IMR-90 (cell line): ENCODE measurements around the gene SRD5A3. TPM values are rescaled to one million over a fixed set of nuclear protein-coding genes. Genes with fewer than 3 reads are reported as not detected.

Experiments used
- ATAC-seq: fragments of 200-7000 bp; cut with Tn5 transposase; 2 replicates; pipeline ENCODE4 v1.9.1; 2020; ENCODE audit warnings: low read depth, mild to moderate bottlenecking, moderate library complexity
- BruUV-seq: library from RNA; stranded (reverse); fragments of 400-500 nt; replicated peaks from 2 replicates; lab custom pipeline; 2021; lab: Mats Ljungman, UMichigan
- CTCF ChIA-PET: fragments of 300-600 bp; formaldehyde crosslinking; extraction: SDS; loops from one replicate; lab custom pipeline; 2021; ENCODE audit warnings: antibody characterized with exemption; lab: Yijun Ruan, JAX
- POLR2A ChIA-PET: fragments of 300-600 bp; sonication (Branson Sonifier 250); formaldehyde crosslinking; loops from one replicate; lab custom pipeline; 2022; ENCODE audit warnings: antibody characterized with exemption; ENCODE audit not compliant: unreplicated experiment; lab: Charles Lee
- DNase-seq: peaks from one replicate; pipeline ENCODE4 v3.0.0; 2013
- H2AFZ ChIP-seq: replicated peaks from 2 replicates; pipeline ENCODE3; 2013; ENCODE audit warnings: low read length, mild to moderate bottlenecking; ENCODE audit not compliant: poor library complexity
- H2AK5ac ChIP-seq: 2 replicates; pipeline ENCODE4 v1.6.1; 2013; ENCODE audit warnings: low read depth, low read length, inconsistent platforms
- H2AK9ac ChIP-seq: replicated peaks from 2 replicates; pipeline ENCODE3; 2013; ENCODE audit warnings: mild to moderate bottlenecking, low read depth, low read length, moderate library complexity; ENCODE audit not compliant: poor library complexity
- H2BK120ac ChIP-seq: 2 replicates; pipeline ENCODE4 v1.6.1; 2013; ENCODE audit warnings: low read depth, low read length, inconsistent platforms
- H2BK15ac ChIP-seq: 3 replicates; pipeline ENCODE4 v1.6.1; 2013; ENCODE audit warnings: low read depth, low read length, inconsistent platforms
- H2BK20ac ChIP-seq: 2 replicates; pipeline ENCODE4 v1.6.1; 2013; ENCODE audit warnings: low read depth, mild to moderate bottlenecking, inconsistent platforms, low read length, moderate library complexity
- H2BK5ac ChIP-seq: 2 replicates; pipeline ENCODE4 v1.6.1; 2013; ENCODE audit warnings: mild to moderate bottlenecking, low read depth, low read length, inconsistent platforms; ENCODE audit not compliant: poor library complexity, severe bottlenecking
- H3K14ac ChIP-seq: replicated peaks from 2 replicates; pipeline ENCODE4 v1.6.1; 2013; ENCODE audit warnings: low read depth, low read length, inconsistent platforms
- H3K18ac ChIP-seq: 2 replicates; pipeline ENCODE4 v1.6.1; 2013; ENCODE audit warnings: low read depth, low read length, control low read depth
- H3K23ac ChIP-seq: 2 replicates; pipeline ENCODE4 v1.6.1; 2013; ENCODE audit warnings: low read depth, low read length, inconsistent platforms
- H3K27ac ChIP-seq: 2 replicates; pipeline ENCODE4 v1.5.1; 2013; ENCODE audit warnings: mild to moderate bottlenecking, control low read depth, low read length; ENCODE audit not compliant: insufficient read depth
- H3K27me3 ChIP-seq: 2 replicates; pipeline ENCODE4 v1.6.1; 2013; ENCODE audit warnings: low read length; ENCODE audit not compliant: control insufficient read depth, insufficient read depth
- H3K36me3 ChIP-seq: 2 replicates; pipeline ENCODE4 v1.6.1; 2013; ENCODE audit warnings: low read length, mixed read lengths; ENCODE audit not compliant: control insufficient read depth, insufficient read depth
- H3K4ac ChIP-seq: 2 replicates; pipeline ENCODE4 v1.6.1; 2013; ENCODE audit warnings: low read depth, low read length, inconsistent platforms
- H3K4me1 ChIP-seq: 2 replicates; pipeline ENCODE4 v1.6.1; 2013; ENCODE audit warnings: low read length, mixed read lengths; ENCODE audit not compliant: control insufficient read depth, insufficient read depth
- H3K4me2 ChIP-seq: 2 replicates; pipeline ENCODE4 v1.6.1; 2013; ENCODE audit warnings: low read depth, mild to moderate bottlenecking, control low read depth, low read length, moderate library complexity
- H3K4me3 ChIP-seq: 2 replicates; pipeline ENCODE4 v1.5.1; 2013; ENCODE audit warnings: low read depth, mild to moderate bottlenecking, control low read depth, low read length, moderate library complexity; ENCODE audit not compliant: insufficient read depth
- H3K56ac ChIP-seq: 2 replicates; pipeline ENCODE4 v1.6.1; 2013; ENCODE audit warnings: low read length, inconsistent platforms; ENCODE audit not compliant: insufficient read depth; ENCODE audit errors: extremely low read depth
- H3K79me1 ChIP-seq, 2 experiments: 2 replicates each; pipeline ENCODE4 v1.6.1; 2013; ENCODE audit warnings: low read length in 2 of 2, inconsistent platforms in 1 of 2, low read depth in 1 of 2
- H3K9ac ChIP-seq: 2 replicates; pipeline ENCODE4 v1.6.1; 2013; ENCODE audit warnings: low read depth, low read length, control low read depth
- H3K9me1 ChIP-seq: 2 replicates; pipeline ENCODE4 v1.6.1; 2013; ENCODE audit warnings: low read length, inconsistent platforms; ENCODE audit not compliant: insufficient read depth
- H3K9me3 ChIP-seq: 2 replicates; pipeline ENCODE4 v1.6.1; 2013; ENCODE audit warnings: low read length; ENCODE audit not compliant: control insufficient read depth, insufficient read depth
- H4K20me1 ChIP-seq: 2 replicates; pipeline ENCODE4 v1.6.1; 2013; ENCODE audit warnings: low read length, inconsistent platforms; ENCODE audit not compliant: insufficient read depth
- H4K5ac ChIP-seq: 2 replicates; pipeline ENCODE4 v1.6.1; 2013; ENCODE audit warnings: mild to moderate bottlenecking, low read depth, low read length, control low read depth
- H4K8ac ChIP-seq, 2 experiments: 2 replicates each; pipeline ENCODE4 v1.6.1; 2013; ENCODE audit warnings: low read depth in 2 of 2, low read length in 2 of 2, control low read depth in 1 of 2, inconsistent platforms in 1 of 2
- H4K91ac ChIP-seq: 2 replicates; pipeline ENCODE4 v1.6.1; 2013; ENCODE audit warnings: low read depth, low read length, inconsistent platforms; ENCODE audit not compliant: insufficient read depth
- BHLHE40 ChIP-seq: fragments of 150-350 bp; IDR thresholded peaks from 2 replicates; pipeline ENCODE4 v1.6.1; 2016; ENCODE audit warnings: mild to moderate bottlenecking, low read depth, low read length
- CEBPB ChIP-seq: IDR thresholded peaks from 2 replicates; pipeline ENCODE4 v1.6.1; 2012; ENCODE audit warnings: low read depth, low read length, improper control_type of control experiment
- CHD1 ChIP-seq: IDR thresholded peaks from 2 replicates; pipeline ENCODE4 v1.6.1; 2012; ENCODE audit warnings: low read depth, low read length, improper control_type of control experiment
- MAFK ChIP-seq: IDR thresholded peaks from 2 replicates; pipeline ENCODE4 v1.6.1; 2012; ENCODE audit warnings: low read depth, low read length, improper control_type of control experiment
- POLR2A ChIP-seq: IDR thresholded peaks from 2 replicates; pipeline ENCODE4 v1.6.1; 2012; ENCODE audit warnings: mild to moderate bottlenecking, low read depth, low read length
- RCOR1 ChIP-seq: IDR thresholded peaks from 2 replicates; pipeline ENCODE4 v1.6.1; 2012; ENCODE audit warnings: mild to moderate bottlenecking, low read length, improper control_type of control experiment; ENCODE audit not compliant: insufficient replicate concordance
- RFX5 ChIP-seq: IDR thresholded peaks from 2 replicates; pipeline ENCODE4 v1.8.0; 2012; ENCODE audit warnings: low read depth, mild to moderate bottlenecking, low read length, moderate library complexity
- SMC3 ChIP-seq: fragments of 150-350 bp; IDR thresholded peaks from 2 replicates; pipeline ENCODE4 v1.6.1; 2016; ENCODE audit warnings: low read depth, mild to moderate bottlenecking, antibody characterized with exemption, low read length, moderate library complexity
- WGBS, 2 experiments: methylation state at CpG; one replicate each; pipeline versions ENCODE4 v1.1.5 to v1.1.7; 2013; ENCODE audit warnings: missing lambda C conversion rate in 2 of 2; ENCODE audit not compliant: insufficient read length in 1 of 2; ENCODE audit errors: extremely low coverage in 2 of 2; 5-methylcytosine and 5-hydroxymethylcytosine counted together
- dilution Hi-C: fragments of 300-500 bp; cut with HindIII; formaldehyde crosslinking; loops from one replicate; pipeline ENCODE4 v1.14.3; 2018; ENCODE audit warnings: low sequenced_read_pairs; ENCODE audit not compliant: unreplicated experiment
- in situ Hi-C: fragments of 300-500 bp; cut with MboI; formaldehyde crosslinking; loops from 3 replicates; pipeline ENCODE4 v1.14.3; 2019; ENCODE audit warnings: low sequenced_read_pairs, inconsistent platforms, mixed read lengths
- intact Hi-C: fragments of 100-400 bp; cut with micrococcal nuclease; formaldehyde crosslinking; loops from 2 replicates; pipeline ENCODE4 v1.10.0; 2022
- polyA plus RNA-seq, 3 experiments: library from polyadenylated mRNA; depleted of rRNA; stranded (reverse); fragments of >200 nt; gene quantifications; 2 replicates each; pipeline ENCODE4 v1.2.3, GENCODE V29; 2012; ENCODE audit warnings: low replicate concordance in 1 of 3
- total RNA-seq: library from RNA; depleted of rRNA; stranded (reverse); fragments of >200 nt; gene quantifications from 2 replicates; pipeline ENCODE4 v1.2.3, GENCODE V29; 2012
- TF ChIP-seq, protein P1 (sequence below): fragments of 150-350 bp; IDR thresholded peaks from 2 replicates; pipeline ENCODE4 v1.6.1; 2017; ENCODE audit warnings: mild to moderate bottlenecking, antibody characterized with exemption, low read length, low read depth
- TF ChIP-seq, protein P2 (sequence below): conservative IDR thresholded peaks from 2 replicates; pipeline ENCODE4 v1.5.1; 2012; ENCODE audit warnings: mild to moderate bottlenecking, low read depth, low read length, improper control_type of control experiment

Gene SRD5A3
- total and polyA plus RNA-seq, 2 of the 4 experiments (the other 2 are of a cell fraction): 5.6 to 6.8 TPM

DNA sequence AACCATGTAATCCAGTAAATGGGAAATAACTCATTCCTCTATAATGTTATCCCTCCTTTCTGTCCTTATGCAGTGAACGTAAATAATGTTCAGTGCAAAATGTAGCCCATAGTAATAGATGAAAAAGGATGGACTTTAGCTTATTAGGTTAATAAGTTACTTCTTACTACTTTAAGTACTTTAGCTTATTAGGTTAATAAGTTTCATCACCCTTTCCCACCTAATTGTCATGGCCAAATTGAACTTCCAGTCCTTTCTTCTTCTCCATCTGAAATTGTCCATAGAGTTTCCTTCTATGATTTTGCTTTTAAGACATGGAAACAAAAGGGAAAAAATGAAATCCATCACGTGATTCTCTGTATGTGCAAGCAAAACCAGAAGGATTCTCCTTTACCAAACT is 34.5 kb downstream of the SRD5A3 start:
- no peaks in the 10 kb centered on the region for H3K79me1 ChIP-seq
- H3K14ac ChIP-seq: no peak overlapping the region
- dilution Hi-C loops (no loop called here), intact Hi-C loops (no loop called here), in situ Hi-C loops (no loop called here)
- no peak overlapping the region for H3K4me3 ChIP-seq
- CTCF ChIA-PET: interaction anchor here (0.7 kb wide), 1 partner anchor 28 kb away, joined by 3 read pairs; no protein-coding TSS in a partner anchor
- no peak overlapping the region for H2BK120ac ChIP-seq
- DNase-seq: no peak
- no peak overlapping the region for H3K9ac ChIP-seq
- no peak overlapping the region for H4K5ac ChIP-seq
- H2AK9ac ChIP-seq: no peak overlapping the region
- H3K9me3 ChIP-seq: no peaks in the 10 kb centered on the region
- H3K23ac ChIP-seq: no peak overlapping the region
- H3K9me1 ChIP-seq: no peaks in the 10 kb centered on the region; the same call in 1 of the 2 replicates
- no peak overlapping the region for H3K18ac ChIP-seq
- no peaks in the 10 kb centered on the region for H3K36me3 ChIP-seq
- no peak overlapping the region for H2AK5ac ChIP-seq
- no peak overlapping the region for H2AFZ ChIP-seq
- no peak overlapping the region for H4K8ac ChIP-seq
- no peak overlapping the region for H3K4ac ChIP-seq
- H3K27me3 ChIP-seq: no peaks in the 10 kb centered on the region
- no peaks in the 10 kb centered on the region for H4K20me1 ChIP-seq
- no peak overlapping the region for H3K4me2 ChIP-seq
- no TSS peak for BruUV-seq
- no peak overlapping the region for H2BK5ac ChIP-seq
- no peak overlapping the region for H4K91ac ChIP-seq
- WGBS, 2 experiments: no CpG with 5 or more reads among the region's 2 CpGs
- POLR2A ChIA-PET: no interaction called here
- H2BK20ac ChIP-seq: no peak overlapping the region
- H3K56ac ChIP-seq: no peak overlapping the region
- TF ChIP-seq CHD1 (no peak), MAFK (no peak), SMC3 (no peak), CEBPB (no peak), RCOR1 (no peak), POLR2A (no peak), RFX5 (no peak), BHLHE40 (no peak)
- TF ChIP-seq, protein P1, sequence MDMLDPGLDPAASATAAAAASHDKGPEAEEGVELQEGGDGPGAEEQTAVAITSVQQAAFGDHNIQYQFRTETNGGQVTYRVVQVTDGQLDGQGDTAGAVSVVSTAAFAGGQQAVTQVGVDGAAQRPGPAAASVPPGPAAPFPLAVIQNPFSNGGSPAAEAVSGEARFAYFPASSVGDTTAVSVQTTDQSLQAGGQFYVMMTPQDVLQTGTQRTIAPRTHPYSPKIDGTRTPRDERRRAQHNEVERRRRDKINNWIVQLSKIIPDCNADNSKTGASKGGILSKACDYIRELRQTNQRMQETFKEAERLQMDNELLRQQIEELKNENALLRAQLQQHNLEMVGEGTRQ: no peak
- TF ChIP-seq, protein P2, sequence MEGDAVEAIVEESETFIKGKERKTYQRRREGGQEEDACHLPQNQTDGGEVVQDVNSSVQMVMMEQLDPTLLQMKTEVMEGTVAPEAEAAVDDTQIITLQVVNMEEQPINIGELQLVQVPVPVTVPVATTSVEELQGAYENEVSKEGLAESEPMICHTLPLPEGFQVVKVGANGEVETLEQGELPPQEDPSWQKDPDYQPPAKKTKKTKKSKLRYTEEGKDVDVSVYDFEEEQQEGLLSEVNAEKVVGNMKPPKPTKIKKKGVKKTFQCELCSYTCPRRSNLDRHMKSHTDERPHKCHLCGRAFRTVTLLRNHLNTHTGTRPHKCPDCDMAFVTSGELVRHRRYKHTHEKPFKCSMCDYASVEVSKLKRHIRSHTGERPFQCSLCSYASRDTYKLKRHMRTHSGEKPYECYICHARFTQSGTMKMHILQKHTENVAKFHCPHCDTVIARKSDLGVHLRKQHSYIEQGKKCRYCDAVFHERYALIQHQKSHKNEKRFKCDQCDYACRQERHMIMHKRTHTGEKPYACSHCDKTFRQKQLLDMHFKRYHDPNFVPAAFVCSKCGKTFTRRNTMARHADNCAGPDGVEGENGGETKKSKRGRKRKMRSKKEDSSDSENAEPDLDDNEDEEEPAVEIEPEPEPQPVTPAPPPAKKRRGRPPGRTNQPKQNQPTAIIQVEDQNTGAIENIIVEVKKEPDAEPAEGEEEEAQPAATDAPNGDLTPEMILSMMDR: no peak
- no peak for ATAC-seq
- peaks cover 4% of the 10 kb centered on the region; the same call in 1 of the 2 replicates for H3K4me1 ChIP-seq
- H3K27ac ChIP-seq: no peak overlapping the region
- no peak overlapping the region for H2BK15ac ChIP-seq
